Breast epithelium (tissue), 3 donors: Measurements from ENCODE around the gene MAST4.

Source experiments
- CTCF ChIP-seq, 3 donors: fragments of 450-650 bp; IDR thresholded peaks; one replicate each; pipeline ENCODE4 v1.5.1; 2016 to 2017; ENCODE audit warnings: antibody characterized with exemption in 3 of 3, mild to moderate bottlenecking in 3 of 3, moderate library complexity in 3 of 3
- POLR2A ChIP-seq: fragments of 450-650 bp; IDR thresholded peaks from one replicate; pipeline ENCODE4 v1.6.1; 2016; ENCODE audit warnings: antibody characterized with exemption, mild to moderate bottlenecking, moderate library complexity
- POLR2AphosphoS5 ChIP-seq, 3 donors: sonication (generic); formaldehyde crosslinking; IDR thresholded peaks; one replicate each; pipeline ENCODE4 v1.6.1; 2017; ENCODE audit warnings: antibody characterized with exemption in 3 of 3

GRCh38 chr5:66551338-66551737 is 44.9 kb upstream of the MAST4 start:
- TF ChIP-seq CTCF (IDR thresholded peaks at IDR 0.05) (no peak), POLR2A (no peak), POLR2AphosphoS5 (IDR thresholded peaks at IDR 0.05) (no peak)
